Cortex of kidney (tissue), 1 donor: ENCODE measurements around the gene VPS45.
"Not testable (repeated sequence)": the region's sequence is repeated elsewhere in the genome, so short reads cannot be mapped to it uniquely, and the experiment has no call there.

ENCODE experiments used
- DNase-seq: peaks from one replicate; lab custom pipeline; 2025; lab: John Stamatoyannopoulos, UW

VPS45 gene, protein sequence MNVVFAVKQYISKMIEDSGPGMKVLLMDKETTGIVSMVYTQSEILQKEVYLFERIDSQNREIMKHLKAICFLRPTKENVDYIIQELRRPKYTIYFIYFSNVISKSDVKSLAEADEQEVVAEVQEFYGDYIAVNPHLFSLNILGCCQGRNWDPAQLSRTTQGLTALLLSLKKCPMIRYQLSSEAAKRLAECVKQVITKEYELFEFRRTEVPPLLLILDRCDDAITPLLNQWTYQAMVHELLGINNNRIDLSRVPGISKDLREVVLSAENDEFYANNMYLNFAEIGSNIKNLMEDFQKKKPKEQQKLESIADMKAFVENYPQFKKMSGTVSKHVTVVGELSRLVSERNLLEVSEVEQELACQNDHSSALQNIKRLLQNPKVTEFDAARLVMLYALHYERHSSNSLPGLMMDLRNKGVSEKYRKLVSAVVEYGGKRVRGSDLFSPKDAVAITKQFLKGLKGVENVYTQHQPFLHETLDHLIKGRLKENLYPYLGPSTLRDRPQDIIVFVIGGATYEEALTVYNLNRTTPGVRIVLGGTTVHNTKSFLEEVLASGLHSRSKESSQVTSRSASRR

GRCh38 chr1:150067184-150068108 lies at the start of gene VPS45:
Gene VPS45, plus strand, starts transcription at chr1:150067776. Its CDS starts 82 bp downstream, at chr1:150067858.
- DNase-seq, result no peak

DNA sequence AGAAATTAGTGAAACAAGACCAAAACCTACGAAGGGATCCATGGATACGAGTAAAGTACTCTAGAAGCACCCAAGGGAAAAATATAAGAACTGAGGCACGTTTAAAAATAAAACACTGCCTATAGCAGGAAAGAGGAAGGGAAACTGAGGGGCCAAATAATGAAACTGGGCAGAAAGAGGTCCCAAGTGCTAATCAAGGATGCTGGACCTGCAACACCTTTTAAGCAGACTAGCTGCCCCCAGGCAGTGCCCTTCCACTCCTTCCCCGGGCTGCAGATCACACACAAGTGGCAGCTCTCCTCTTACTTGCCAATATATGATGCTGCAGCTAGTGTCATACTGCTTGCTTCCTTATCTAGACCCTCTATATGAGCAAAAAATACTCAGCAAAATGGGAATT lies 49.4 kb upstream of the VPS45 start:
- no peak for DNase-seq

- no peak for DNase-seq
Observed at GRCh38 chr1:150020711-150021110, 46.9 kb upstream of the VPS45 start.

GRCh38 chr1:150021191-150021694 lies 46.3 kb upstream of the VPS45 start:
- DNase-seq, result no peak

- no peak for DNase-seq
Observed at GRCh38 chr1:150022357-150022756, 45.2 kb upstream of the VPS45 start.

DNA sequence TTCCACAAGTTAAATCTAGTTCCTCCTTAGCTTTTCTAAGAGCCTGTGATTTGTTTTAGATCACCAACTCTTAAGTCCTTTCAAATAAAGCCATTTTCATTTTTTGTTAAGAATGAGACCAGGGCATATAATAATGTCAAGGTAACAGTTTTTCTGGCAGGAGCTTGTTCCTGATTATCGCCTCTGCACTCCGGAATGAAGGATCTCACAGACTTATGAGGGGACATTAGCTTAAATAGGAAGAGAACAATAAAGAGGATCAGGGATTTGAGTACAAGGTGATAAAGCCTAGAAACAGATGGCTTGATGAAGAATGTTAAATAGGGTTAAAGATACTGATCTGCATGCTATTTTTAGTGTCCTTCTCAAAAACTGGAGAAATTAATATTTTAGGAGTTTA lies 43.4 kb upstream of the VPS45 start:
- no peak for DNase-seq

DNA sequence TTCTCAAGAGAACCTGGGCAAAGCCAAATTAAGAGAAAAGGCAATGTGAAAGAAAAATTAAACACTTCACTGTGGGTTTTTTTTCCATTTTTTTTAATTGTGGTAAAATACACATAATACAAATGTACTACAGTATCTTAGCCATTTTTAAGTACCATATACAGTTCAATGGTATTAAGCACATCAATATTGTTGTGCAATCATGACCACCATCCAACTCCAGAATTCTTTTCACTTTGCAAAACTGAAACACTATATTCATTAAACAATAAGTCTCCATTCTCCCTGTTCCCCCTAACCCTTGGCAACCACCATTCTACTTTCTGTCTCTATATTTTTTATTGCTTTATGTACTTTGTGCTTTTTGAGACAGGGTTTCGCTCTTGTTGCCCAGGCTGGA lies 39.3 kb upstream of the VPS45 start:
- DNase-seq, result no peak

DNA sequence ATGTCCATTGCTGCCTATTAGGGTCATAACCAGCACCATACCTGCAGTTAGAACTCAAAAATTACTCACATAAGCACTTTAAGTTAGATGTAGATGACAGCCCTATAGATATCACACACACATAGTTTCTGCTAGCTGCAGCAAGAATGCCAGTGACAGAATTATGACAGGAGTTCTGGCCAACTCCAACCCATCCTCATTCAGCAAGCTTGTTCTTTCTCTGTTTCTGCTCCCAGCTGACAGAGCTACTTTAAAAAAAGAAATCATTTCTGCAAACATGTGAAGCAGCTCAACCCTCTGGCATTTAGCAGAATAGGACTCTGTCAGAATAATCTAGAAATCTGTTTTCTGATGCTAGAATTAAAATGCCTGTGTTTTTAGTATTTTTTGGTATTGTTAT lies 33.2 kb upstream of the VPS45 start:
- no peak for DNase-seq

DNA sequence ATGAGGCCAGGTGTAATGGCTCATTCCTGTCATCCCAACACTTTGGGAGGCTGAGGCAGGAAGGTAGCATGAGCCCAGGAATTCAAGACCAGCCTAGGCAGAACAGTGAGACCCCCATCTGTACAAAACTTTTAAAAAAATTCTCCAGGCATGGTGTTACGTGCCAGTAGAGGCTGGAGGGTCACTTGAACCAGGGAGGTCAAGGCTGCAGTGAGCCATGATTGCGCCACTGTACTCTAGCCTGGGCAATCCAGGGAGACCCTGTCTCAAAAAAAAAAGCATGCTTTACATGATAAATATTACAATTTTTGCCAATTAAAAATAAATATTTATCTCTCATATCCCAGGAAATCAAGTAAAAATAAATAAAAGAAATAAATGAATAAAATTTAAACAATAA lies 17.6 kb upstream of the VPS45 start:
- no peak for DNase-seq

DNA sequence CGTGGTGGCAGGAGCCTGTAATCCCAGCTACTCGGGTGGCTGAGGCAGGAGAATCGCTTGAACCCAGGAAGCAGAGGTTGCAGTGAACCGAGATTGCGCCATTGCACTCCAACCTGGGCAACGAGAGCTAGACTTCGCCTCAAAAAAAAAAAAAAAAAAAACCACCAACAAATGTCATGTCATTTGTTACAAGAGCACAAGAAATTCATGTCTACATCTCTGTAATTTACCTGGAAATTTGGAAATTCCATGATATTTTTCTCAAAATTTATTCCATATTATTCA lies 16.5 kb upstream of the VPS45 start:
- no peak for DNase-seq

DNA sequence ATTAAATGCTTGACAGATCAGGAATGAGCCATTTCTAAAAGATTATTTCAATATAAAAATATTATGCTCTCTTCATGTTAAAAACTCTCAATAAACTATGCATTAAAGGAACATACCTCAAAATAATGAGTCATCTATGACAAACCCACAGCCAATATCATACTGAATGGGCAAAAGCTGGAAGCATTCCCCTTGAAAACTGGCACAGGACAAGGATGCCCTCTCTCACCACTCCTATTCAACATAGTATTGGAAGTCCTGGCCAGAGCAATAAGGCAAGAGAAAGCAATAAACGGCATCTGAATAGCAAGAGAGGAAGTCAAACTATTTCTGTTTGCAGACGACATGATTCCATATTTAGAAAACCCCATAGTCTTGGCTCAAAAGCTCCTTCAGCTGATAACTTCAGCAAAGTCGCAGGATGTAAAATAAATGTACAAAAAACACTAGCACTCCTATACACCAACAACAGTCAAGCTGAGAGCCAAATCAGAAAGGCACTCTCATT lies 15.6 kb upstream of the VPS45 start:
- DNase-seq, result not testable (repeated sequence)

GRCh38 chr1:150053926-150054325 lies 13.7 kb upstream of the VPS45 start:
- no peak for DNase-seq

- not testable (repeated sequence) for DNase-seq
Observed at GRCh38 chr1:150055507-150055906, 12.1 kb upstream of the VPS45 start.

DNA sequence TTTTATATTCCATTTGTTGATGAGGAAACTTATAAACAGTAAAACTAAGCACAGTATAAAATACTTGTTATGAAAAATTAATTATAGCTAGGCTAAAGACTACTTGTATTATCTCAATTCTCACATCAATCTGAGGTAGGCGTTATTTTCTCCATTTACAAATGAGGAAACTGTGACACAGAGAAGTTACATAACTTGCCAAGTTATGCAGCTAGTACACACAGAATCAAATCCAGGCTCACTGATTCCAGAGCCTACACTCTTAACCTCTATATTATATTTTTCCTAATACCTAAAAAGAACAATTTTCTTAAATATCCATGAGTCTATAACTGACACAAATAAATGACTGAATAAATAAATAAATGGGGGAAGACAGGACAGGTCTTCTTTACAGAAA lies 11.2 kb upstream of the VPS45 start:
- no peak for DNase-seq

DNA sequence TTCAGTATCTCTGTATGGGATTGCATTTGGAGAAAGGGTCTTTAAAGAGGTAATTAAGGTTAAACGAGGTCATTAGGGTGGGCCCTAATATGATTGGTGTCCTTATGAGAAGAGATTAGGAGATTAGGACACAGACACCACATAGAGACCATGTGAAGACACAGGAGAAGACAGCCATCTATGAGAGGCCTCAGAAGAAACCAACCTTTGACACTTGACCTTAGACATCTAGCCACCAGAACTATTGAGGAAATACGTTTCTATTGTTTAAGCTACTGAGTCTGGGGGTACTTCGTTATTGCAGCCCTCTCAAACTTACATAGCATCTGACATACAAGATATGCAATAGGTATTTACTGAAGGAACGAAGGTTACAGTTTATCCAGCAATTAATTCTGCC lies 7.3 kb upstream of the VPS45 start:
- no peak for DNase-seq

DNA sequence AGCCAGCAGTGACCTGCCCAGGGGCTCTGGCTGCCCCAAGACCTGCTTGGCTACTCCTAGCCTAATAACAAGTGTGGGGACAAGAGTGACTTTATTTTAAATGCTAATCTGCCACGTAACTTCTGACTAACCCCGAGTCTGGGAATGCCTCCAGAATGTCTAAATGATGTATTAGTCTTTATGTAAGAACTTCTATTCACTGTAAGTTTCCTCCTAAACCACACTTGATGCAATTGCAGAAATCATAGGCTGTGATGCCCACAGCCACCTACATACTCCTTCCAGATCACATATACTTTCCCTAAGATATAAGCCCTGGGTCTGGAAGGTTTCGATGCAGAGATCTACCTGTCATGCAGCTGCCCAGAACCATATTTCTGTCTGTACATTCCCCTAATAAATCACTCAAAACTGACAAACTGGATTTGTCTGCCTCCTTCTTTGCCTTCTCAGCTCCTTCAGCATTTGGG lies 5.9 kb upstream of the VPS45 start:
- no peak for DNase-seq

DNA sequence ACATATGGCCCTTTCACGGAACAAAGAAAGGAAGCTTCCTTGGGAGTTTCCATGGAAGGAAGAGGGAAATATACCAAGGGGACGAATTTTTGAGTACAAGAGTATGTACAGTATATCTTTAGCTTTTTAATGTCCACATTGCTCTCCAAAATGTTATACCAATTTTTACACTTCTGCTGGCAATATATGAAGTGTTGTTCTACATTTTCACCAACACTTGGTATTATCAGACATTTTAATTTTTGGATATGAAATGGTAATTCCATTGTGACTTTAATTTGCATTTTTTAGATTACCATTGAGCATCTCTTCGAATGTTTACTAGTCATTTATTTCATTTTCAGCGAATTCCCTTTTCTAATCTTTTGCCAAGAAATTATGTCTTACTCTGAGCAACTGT lies 5.5 kb upstream of the VPS45 start:
- DNase-seq, result no peak

- DNase-seq, result no peak
Observed at GRCh38 chr1:150065184-150065871, 2.2 kb upstream of the VPS45 start.

DNA sequence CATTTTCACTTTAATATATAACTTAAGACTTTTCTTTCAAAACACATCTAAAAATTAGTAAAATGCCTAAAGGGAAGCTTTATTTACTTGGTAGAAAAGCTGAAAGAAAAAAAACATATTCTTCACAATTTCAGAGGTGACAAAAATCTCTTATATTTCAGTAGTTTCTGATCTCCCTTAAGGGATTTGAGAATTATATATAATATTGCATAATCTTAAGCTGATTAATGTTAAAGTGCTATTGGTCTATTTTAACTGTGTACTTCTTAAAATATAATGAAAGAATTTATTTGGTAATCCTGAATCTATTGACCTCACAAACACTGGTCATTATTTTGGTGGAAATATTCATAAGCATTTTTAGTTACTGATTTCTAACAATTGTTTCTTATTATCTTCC lies 1.2 kb upstream of the VPS45 start:
- no peak for DNase-seq

DNA sequence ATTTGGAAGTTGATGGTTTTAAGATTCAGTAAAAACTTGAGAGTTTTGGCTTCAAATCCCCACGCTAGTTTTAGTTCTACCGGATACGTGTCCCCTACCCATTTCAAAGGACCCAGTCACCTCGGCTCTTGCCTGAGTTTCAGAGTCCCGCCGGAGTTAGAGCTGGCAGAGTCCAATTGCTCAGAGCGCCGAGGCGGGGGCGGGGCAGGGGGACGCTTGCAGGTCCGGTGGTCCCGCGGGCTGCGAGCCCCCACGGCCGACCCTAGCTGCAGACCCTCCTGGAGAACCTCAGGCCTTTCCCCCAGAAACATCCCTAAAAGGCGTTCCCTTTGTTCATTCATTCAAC lies 765 bp upstream of the VPS45 start:
- DNase-seq, result no peak

DNA sequence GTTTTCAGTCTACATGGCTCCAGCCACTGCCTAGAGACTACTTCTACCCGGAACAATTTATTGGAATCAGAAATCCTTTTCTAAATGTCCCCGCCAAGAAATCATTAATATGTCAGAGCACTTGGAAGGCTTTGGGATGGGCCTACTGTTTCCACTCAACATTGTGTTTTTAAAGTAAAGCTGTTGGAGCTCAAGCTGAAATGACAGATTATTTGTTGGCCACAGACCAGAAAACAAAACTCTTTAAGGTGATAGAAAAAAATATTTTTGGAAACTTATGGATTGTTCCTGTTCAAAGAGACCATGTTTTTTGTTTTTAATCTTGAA lies 496 bp downstream of the VPS45 start:
- DNase-seq, result no peak

DNA sequence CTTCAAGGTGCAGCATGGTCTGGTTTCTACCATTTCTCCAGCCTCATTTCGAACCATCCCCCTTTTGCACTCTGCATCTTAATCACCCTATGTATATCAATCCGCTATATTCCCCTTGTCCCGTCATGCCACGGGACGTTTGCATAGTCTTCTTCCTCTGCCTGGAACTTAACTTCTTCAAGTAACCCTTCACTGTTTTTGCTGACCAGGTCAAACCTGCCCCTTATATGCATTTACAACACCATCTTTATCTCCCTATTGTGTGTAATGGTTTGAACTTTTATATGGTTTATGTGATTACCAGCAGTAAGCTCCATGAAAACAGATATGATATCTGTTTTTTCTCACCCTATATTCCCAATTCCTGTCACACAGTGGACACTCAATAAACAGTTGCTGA lies 2.3 kb downstream of the VPS45 start:
- no peak for DNase-seq
